HG03575 (cell line): ENCODE data around the gene NIFK.
"Not testable (repeated sequence)": the region's sequence is repeated elsewhere in the genome, so short reads cannot be mapped to it uniquely, and the experiment has no call there.

Source experiments
- ATAC-seq: cut with Tn5 transposase; IDR thresholded peaks from one replicate; pipeline ENCODE4 v1.9.1; 2021; ENCODE audit not compliant: unreplicated experiment, insufficient number of reproducible peaks, low FRiP score; ENCODE audit errors: extremely low read depth

Gene NIFK

DNA sequence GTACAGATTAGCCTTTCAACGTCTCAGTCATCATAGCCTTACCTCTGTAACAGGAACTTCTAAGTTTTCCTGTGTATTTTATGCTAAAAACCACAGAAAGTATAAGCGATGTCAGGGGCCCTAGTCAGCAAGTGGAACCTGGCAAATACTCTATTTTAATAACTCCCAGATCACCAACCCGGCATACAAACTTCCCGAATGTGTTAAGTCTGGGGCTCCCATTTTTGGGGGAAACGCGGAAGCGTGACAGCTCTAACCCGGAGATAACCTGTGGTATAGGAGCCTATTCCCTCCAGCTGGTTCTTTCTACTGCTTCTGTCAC, 574 bp downstream of the NIFK start:
- ATAC-seq, result no peak

- ATAC-seq, result no peak
Measured at GRCh38 chr2:121735518-121736074, 1.1 kb downstream of the NIFK start.

- not testable (repeated sequence) for ATAC-seq
Measured at GRCh38 chr2:121734544-121734943, 2.1 kb downstream of the NIFK start.

- ATAC-seq, result no peak
Measured at GRCh38 chr2:121731366-121731765, 5.3 kb downstream of the NIFK start.

DNA sequence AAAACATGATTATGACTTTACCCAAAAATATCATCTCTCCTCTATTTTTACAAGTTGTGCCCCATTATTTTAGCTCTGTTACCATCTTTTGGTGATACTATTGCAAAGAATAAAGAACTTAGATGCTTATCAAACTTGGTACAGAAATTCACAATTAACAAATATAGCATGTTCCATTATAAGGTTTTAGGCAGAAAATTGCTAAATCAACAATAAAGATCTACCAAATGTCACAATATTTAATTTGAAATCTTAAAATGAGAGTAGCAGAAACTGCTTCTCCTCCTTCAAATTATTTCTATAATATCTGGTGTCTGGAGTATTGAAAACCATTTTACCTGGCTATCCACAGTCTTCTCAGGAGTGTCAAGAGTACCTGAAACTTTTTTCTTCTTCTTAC, 8.7 kb downstream of the NIFK start:
- no peak for ATAC-seq

- ATAC-seq, result no peak
Measured at GRCh38 chr2:121727332-121727731, 9.3 kb downstream of the NIFK start.

GRCh38 chr2:121723316-121723715, 13.4 kb downstream of the NIFK start:
- no peak for ATAC-seq

GRCh38 chr2:121722479-121722878, 14.2 kb downstream of the NIFK start:
- ATAC-seq, result no peak

- no peak for ATAC-seq
Measured at GRCh38 chr2:121721926-121722325, 14.7 kb downstream of the NIFK start.

DNA sequence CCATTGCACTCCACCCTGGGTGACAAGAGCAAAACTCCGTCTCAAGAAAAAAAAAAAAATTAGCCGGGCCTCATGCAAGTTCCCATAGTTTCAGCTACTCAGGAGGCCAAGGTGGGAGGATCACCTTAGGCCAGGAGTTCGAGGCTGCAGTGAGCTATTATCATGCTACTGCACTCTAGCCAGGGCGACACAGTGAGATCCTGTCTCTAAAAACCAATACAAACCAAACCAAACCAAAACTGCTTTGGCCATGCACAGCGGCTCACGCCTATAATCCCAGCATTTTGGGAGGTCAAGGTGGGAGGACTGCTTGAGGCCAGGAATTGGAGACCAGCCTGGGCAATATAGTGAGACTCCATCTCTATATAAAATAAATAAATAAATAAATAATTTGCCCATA, 19.1 kb downstream of the NIFK start:
- ATAC-seq, result no peak

GRCh38 chr2:121716126-121716525, 20.5 kb downstream of the NIFK start:
- ATAC-seq, result no peak

GRCh38 chr2:121711481-121711880, 25.2 kb downstream of the NIFK start:
- ATAC-seq, result not testable (repeated sequence)

GRCh38 chr2:121710470-121711170, 26.1 kb downstream of the NIFK start:
- no peak for ATAC-seq

- ATAC-seq, result no peak
Measured at GRCh38 chr2:121709776-121710469, 26.8 kb downstream of the NIFK start.

- ATAC-seq, result no peak
Measured at GRCh38 chr2:121707920-121708361, 28.7 kb downstream of the NIFK start.

DNA sequence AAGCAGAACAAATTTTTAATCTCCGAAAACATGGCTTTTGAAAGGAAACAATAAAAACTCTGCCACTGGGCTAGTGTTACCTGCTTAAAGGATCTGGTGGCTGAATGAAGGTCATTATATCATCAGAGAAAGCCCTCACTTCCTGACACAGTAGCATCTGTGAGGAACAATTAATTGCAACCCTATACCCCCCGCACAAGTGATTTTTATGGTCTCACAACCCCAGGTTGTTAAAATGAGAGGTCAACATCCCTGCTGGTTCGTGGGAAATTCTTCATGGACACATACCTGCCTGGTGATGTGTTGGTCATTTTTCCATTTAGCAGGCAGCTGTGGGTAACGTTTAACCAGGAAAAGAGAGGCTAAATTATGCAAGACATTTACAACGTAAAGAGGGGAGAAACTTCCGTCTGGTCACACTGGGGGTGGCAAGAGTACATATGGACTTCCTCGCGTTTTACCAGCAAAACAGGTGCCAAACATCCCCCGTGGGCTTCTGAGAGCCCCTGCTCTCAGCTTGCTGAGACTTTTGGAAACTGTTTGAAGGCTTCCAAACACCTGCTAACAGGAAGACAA, 29.2 kb downstream of the NIFK start:
- ATAC-seq, result no peak

DNA sequence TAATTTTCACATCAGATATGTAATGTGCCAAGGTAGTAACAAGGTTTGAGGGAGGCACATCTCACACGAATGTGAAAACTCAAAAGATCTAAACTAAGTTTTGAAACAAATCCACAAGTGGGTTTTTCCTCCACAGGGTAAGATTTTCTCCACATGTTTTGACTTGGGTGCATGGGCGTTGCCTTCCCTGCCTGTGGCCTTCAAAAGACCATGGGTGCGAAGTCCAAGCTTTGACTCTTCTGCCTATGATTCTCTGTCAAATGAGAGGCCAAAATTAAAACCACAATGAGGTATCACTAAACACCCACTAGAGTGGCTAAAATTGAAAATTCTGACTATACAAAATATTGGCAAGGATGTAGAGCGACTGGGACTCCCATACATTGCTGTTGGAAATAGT, 30.7 kb downstream of the NIFK start:
- ATAC-seq, result no peak

GRCh38 chr2:121705390-121705789, 31.3 kb downstream of the NIFK start:
- ATAC-seq, result no peak

GRCh38 chr2:121701761-121702160, 34.9 kb downstream of the NIFK start:
- ATAC-seq, result not testable (repeated sequence)
